OCI-LY3 (cell line): Measurements from ENCODE around the gene ZBTB1.

Experiments used
- H2AFZ ChIP-seq: fragments of 200-600, 300-600 bp; shearing (Covaris generic); 2 replicates; pipeline ENCODE4 v1.6.0; 2014; ENCODE audit warnings: antibody characterized with exemption, low read depth, low read length
- H3K27ac ChIP-seq: fragments of 200-600, 300-600 bp; sonication (generic); 2 replicates; pipeline ENCODE4 v1.5.1; 2014; ENCODE audit warnings: mild to moderate bottlenecking, low read length, moderate library complexity, mixed read lengths
- H3K27me3 ChIP-seq: fragments of 200-600, 300-600 bp; sonication (generic); 2 replicates; pipeline ENCODE4 v1.6.1; 2014; ENCODE audit warnings: low read depth, low read length, mixed read lengths
- H3K36me3 ChIP-seq: fragments of 200-600, 300-600 bp; sonication (generic); replicated peaks from 2 replicates; pipeline ENCODE3; 2014; ENCODE audit warnings: low read depth, low read length, mixed read lengths
- H3K4me1 ChIP-seq: fragments of 300-600, 200-600 bp; sonication (generic); 2 replicates; pipeline ENCODE4 v1.6.1; 2014; ENCODE audit warnings: low read length, mixed read lengths
- H3K4me2 ChIP-seq: fragments of 200-600, 300-600 bp; sonication (generic); 2 replicates; pipeline ENCODE4 v1.6.1; 2014; ENCODE audit warnings: low read length, mixed read lengths
- H3K4me3 ChIP-seq: fragments of 300-600, 200-600 bp; sonication (generic); 2 replicates; pipeline ENCODE4 v1.5.1; 2014; ENCODE audit warnings: antibody characterized with exemption, mild to moderate bottlenecking, low read length, moderate library complexity
- H3K79me2 ChIP-seq: fragments of 300-600, 200-600 bp; shearing (Covaris generic); 2 replicates; pipeline ENCODE4 v1.6.1; 2014; ENCODE audit warnings: mild to moderate bottlenecking, low read length, mixed read lengths
- H3K9ac ChIP-seq: fragments of 300-600, 200-600 bp; shearing (Covaris generic); 2 replicates; pipeline ENCODE4 v1.6.0; 2014; ENCODE audit warnings: mild to moderate bottlenecking, low read length, moderate library complexity
- H3K9me3 ChIP-seq: fragments of 200-600, 300-600 bp; shearing (Covaris generic); 2 replicates; pipeline ENCODE4 v1.6.1; 2014; ENCODE audit warnings: low read length, mixed read lengths; ENCODE audit not compliant: insufficient read depth
- H4K20me1 ChIP-seq: fragments of 200-600, 300-600 bp; sonication (generic); 2 replicates; pipeline ENCODE4 v1.6.1; 2016; ENCODE audit warnings: low read length, mixed read lengths; ENCODE audit not compliant: insufficient read depth
- CTCF ChIP-seq: fragments of 200-600, 300-600 bp; sonication (generic); IDR thresholded peaks from 2 replicates; pipeline ENCODE4 v1.5.1; 2014; ENCODE audit warnings: antibody characterized with exemption, low read length, low read depth
- EZH2phosphoT487 ChIP-seq: fragments of 200-600 bp; shearing (Covaris generic); IDR thresholded peaks from 2 replicates; pipeline ENCODE4 v1.6.1; 2018; ENCODE audit warnings: antibody characterized with exemption, mixed run types, low read depth

Gene ZBTB1

GRCh38 chr14:64465831-64466554 lies 38.6 kb upstream of the ZBTB1 start:
- Histone ChIP-seq H2AFZ (no peak overlapping the region), H3K9ac (peak overlapping the region; percentile 61), H3K4me2 (peak overlapping the region; percentile 94), H3K27me3 (no peaks in the 10 kb centered on the region), H3K27ac (no peak overlapping the region), H3K36me3 (peaks cover 19% of the 10 kb centered on the region), H3K4me1 (peaks cover 43% of the 10 kb centered on the region), H4K20me1 (peaks cover 14% of the 10 kb centered on the region), H3K9me3 (no peaks in the 10 kb centered on the region), H3K79me2 (no peaks in the 10 kb centered on the region), H3K4me3 (peak overlapping the region; percentile 79)
- TF ChIP-seq EZH2phosphoT487 = no peak
- TF ChIP-seq CTCF = no peak

- Histone ChIP-seq H3K27ac (no peak overlapping the region), H3K79me2 (no peaks in the 10 kb centered on the region), H3K27me3 (no peaks in the 10 kb centered on the region), H3K9me3 (no peaks in the 10 kb centered on the region), H3K9ac (no peak overlapping the region), H3K4me2 (no peak overlapping the region), H3K4me1 (peaks cover 41% of the 10 kb centered on the region), H3K36me3 (peaks cover 11% of the 10 kb centered on the region), H2AFZ (no peak overlapping the region), H3K4me3 (no peak overlapping the region), H4K20me1 (peaks cover 14% of the 10 kb centered on the region)
- no peak for TF ChIP-seq EZH2phosphoT487
Observed at GRCh38 chr14:64467101-64467500, 37.5 kb upstream of the ZBTB1 start.

- Histone ChIP-seq H3K9me3 (no peaks in the 10 kb centered on the region), H3K79me2 (no peaks in the 10 kb centered on the region), H3K36me3 (peaks cover 7% of the 10 kb centered on the region), H3K4me3 (no peak overlapping the region), H2AFZ (no peak overlapping the region), H4K20me1 (peaks cover 11% of the 10 kb centered on the region), H3K4me2 (no peak overlapping the region), H3K9ac (no peak overlapping the region), H3K27me3 (no peaks in the 10 kb centered on the region), H3K4me1 (peaks cover 36% of the 10 kb centered on the region), H3K27ac (no peak overlapping the region)
- TF ChIP-seq CTCF (no peak), EZH2phosphoT487 (no peak)
Observed at GRCh38 chr14:64467566-64467965, 37.0 kb upstream of the ZBTB1 start.

GRCh38 chr14:64468451-64468850 lies 36.1 kb upstream of the ZBTB1 start:
- Histone ChIP-seq H3K36me3 (peaks cover 3% of the 10 kb centered on the region), H3K4me1 (peaks cover 28% of the 10 kb centered on the region), H4K20me1 (peaks cover 6% of the 10 kb centered on the region; the same call in 1 of the 2 replicates), H3K27me3 (no peaks in the 10 kb centered on the region), H2AFZ (no peak overlapping the region), H3K9me3 (no peaks in the 10 kb centered on the region), H3K4me3 (no peak overlapping the region), H3K9ac (no peak overlapping the region), H3K27ac (no peak overlapping the region), H3K79me2 (no peaks in the 10 kb centered on the region), H3K4me2 (no peak overlapping the region)
- TF ChIP-seq EZH2phosphoT487 = no peak
- TF ChIP-seq CTCF = no peak
